NCI-H1930 (cell line): Measurements from ENCODE around the gene RTN4IP1.

Experiments
- DNase-seq, 2 experiments: peaks; one replicate each; lab custom pipeline; 2025; lab: John Stamatoyannopoulos, UW

The RTN4IP1 gene

DNA sequence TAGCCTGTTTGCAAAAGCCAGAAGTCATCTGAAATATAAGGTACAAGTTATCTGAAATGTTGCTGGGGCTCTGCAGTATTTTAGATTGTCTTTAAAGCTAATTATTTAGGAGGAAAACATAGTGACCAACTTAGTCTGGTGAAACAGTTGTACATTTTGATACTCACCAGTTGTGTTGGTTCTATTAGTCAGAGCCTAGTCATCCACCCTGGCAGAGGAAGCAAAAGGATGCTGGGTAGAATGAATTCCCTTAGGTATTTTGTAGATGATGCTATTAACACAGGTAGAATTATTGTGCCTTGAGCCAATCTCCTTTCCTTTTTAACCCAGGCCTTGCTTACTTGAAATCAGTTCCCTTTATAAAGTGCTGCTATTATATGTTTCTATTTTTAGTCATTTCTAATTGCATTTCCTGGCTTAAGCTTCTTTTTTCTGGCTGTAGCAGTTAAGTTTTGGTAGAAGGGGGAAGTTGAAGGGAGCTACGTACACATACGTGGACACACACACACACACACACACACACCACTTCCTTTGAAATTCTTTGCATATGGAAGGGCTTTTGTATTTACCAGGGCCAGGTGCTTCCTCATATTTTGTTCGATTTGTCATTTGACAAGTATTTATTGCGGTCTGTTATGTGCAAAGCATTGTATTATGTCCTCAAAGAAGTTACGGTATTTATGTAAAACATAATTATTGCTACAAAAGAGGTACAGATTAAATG is 82.4 kb downstream of the RTN4IP1 start:
- DNase-seq: no peak

DNA sequence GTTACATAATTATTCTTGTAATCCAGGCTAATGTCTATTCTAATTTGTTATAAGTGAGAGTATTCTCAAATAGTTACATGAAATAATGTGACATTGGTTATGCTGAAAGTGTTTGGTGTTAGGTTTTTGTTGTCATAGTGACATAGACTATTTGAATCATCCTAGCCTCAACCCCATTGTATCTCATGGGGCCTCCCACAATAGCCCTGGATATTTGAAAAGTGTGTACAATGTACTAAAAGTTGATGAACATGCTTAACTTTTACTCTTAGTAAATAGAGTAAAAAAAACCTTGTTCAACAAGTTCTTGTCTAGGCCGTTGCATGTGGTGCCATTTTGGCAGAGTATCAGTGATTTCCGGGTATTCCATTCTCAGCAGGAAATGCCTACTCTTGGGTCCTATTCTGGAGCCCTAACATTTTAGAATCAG is 83.0 kb downstream of the RTN4IP1 start:
- DNase-seq: no peak

GRCh38 chr6:106540907-106541306 is 88.4 kb downstream of the RTN4IP1 start:
- DNase-seq: no peak

DNA sequence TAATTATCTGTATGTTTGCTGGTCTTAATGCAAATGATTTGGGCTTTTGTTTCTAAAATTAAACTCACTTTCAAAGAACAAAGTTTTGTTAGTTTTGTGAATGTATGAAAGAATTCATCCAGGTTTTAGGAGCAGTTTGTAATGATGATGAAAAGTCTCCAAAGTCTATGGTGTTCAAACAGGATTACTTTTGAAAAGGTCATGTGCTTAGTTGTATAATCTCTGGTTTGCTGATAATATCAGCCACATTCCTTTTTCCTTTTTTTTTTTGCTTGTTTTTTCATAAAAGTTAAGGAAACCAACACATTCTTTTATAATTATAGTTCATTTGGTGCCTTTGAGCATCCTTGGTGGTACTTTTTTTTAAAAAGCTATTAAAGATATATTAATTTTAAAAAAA is 88.9 kb downstream of the RTN4IP1 start:
- DNase-seq: no peak

DNA sequence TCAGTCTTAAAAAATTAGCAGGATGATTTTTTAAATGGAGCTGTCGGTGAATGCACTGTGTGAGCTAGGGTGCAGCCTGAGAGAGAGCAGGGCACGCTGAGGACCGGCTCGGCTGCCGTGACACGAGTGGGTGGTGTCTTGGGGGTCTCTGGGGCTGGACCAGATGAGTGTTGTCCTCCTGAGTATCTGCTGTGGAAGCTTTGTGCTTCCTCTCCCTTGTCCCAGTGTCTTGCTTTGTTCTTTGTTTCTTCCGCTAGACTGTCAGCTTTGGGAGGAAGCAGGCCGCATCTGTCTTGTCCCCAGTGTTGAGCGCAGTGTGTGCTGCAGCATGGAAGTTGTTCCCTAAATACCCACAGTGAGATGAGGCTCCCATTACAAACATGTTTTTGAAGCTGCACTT is 89.4 kb downstream of the RTN4IP1 start:
- DNase-seq: no peak

GRCh38 chr6:106538145-106538544 is 91.2 kb downstream of the RTN4IP1 start:
- no peak for DNase-seq

GRCh38 chr6:106537662-106538061 is 91.6 kb downstream of the RTN4IP1 start:
- DNase-seq: no peak

DNA sequence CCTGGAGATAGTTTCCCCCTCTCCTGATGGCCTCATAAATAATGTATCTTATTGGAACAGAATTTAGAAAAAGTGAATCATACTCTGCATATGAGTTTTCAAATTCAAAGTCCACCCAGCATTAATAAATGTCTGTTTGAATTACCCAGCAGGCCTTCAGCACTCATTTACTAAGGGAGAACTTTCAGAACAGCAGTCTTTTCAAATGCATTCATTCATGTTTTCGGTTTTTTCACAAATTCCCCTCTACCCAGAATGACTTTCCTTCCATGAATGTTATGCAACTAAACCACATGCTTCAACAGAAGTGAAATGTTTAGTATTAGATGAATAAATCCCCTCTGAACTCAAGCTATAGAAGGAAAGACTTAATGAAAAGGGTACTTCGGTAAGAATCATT is 92.4 kb downstream of the RTN4IP1 start:
- DNase-seq: no peak

DNA sequence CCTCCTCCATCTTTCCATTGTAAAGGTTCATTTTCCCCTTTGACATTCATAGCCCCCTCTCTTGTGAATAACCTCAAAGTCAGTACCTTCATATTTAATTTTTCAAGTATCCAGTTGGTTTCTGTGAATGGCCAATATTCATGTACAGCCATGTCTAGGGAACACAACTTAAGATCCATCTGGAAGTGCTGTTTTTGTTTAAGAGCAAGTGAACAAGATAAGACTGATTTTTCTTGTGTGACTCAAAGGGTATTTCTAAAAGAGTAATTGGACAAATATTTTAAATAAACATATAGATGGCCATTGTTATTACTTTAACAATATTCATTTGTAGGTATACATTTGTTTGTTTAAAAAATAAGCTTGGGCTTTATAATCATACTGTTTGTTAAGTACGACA is 92.9 kb downstream of the RTN4IP1 start:
- DNase-seq: no peak

- no peak for DNase-seq
Observed at GRCh38 chr6:106535012-106535411, 94.3 kb downstream of the RTN4IP1 start.

DNA sequence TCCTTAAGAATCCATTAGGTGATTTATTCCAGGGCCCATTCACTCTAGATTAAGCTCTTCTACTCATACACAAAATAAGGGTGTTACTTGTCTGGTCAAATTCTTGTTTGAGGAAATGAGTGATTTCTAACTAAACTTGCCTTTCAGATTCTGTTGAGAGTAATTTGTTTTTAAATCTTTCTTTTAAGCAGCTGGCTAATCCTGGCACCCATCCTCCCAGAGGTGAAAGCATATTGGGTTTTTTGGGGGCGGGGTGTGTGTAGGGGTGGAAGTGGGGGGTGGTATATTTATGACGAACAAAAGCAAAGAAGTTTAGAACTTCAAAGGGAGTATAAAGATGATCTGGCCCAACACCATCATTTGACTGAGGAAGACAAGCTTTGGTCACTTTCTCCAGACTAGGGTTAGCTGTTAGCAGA is 94.7 kb downstream of the RTN4IP1 start:
- DNase-seq: no peak

GRCh38 chr6:106534004-106534403 is 95.3 kb downstream of the RTN4IP1 start:
- no peak for DNase-seq

DNA sequence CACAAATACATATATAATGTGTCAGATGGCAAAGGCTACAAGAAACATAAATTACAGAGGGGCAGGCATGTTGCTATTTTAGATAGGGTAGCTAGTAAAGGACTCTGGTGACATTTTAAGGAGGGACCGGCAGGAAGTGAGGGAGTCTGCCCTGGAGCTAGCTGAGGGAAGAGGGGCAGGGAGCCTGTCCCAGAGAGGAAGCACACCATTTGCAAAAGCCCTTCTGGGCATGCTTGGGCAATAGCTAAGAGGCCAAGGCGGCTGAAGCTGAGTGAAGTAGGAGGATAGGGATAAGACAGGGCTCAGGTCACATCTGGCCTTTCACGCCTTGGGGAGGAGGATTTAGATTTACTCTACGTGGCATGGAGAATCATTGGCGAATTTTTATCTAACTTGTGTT is 96.2 kb downstream of the RTN4IP1 start:
- no peak for DNase-seq

DNA sequence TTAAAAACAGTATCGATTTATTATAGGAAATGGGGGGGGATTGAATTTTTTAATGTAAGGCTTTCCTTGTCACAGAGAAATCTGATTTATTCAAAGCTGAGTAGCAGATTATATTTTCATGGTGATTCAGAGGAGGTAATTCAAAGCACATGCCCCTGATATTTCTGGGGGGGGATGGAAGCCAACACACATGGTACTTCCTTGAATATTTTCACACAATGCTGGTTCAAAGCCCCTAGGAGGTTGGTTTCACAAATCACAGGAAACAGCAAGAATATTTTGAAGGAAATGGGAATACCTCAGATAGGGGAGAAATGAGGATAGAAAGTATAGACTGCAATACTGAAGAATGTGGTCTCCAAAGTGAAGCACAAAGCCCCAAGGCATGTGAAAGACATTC is 98.8 kb downstream of the RTN4IP1 start:
- DNase-seq: no peak

- no peak for DNase-seq
Observed at GRCh38 chr6:106530026-106530425, 99.3 kb downstream of the RTN4IP1 start.

GRCh38 chr6:106529438-106529837 is 99.9 kb downstream of the RTN4IP1 start:
- no peak for DNase-seq

DNA sequence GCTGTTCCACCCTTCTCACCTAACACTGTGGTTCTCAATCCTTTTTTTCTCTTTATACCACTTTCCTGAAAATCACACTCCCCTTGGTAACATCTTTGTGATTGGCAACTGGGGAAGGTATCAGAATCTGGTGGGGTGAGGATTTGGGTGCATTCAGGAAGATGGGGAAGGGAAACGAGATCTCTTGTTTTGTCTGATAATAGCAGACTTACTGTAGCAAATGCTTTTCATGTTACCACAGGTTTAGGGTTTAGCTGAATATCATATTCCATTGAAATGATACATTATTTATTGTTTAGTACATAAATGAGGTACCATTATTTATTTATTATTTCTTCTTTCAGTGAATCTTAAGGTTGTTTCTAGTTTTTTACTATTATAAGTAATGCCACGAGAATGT is 100.8 kb downstream of the RTN4IP1 start:
- DNase-seq: no peak

DNA sequence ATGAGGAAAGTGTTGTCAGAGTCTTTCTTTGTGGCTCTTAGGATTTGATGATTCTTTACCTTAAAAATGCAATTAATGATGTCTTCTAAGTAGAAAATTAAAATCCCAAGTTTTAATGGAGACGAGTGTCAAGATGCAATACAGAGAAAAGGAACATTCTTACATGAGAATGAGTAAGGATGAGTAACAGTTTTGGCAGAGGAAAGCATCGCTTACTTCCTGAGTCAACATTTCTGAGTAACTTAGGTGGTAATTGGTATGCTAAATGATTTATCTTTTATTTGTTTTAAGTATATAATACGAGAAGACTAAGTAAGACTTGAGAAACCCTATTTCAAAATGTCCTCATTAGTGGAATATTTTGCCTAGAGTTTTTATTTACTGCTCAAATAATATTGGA is 101.3 kb downstream of the RTN4IP1 start:
- DNase-seq: no peak

GRCh38 chr6:106527117-106527516 is 102.2 kb downstream of the RTN4IP1 start:
- DNase-seq: no peak

GRCh38 chr6:106525882-106526275 is 103.4 kb downstream of the RTN4IP1 start:
- DNase-seq: no peak

DNA sequence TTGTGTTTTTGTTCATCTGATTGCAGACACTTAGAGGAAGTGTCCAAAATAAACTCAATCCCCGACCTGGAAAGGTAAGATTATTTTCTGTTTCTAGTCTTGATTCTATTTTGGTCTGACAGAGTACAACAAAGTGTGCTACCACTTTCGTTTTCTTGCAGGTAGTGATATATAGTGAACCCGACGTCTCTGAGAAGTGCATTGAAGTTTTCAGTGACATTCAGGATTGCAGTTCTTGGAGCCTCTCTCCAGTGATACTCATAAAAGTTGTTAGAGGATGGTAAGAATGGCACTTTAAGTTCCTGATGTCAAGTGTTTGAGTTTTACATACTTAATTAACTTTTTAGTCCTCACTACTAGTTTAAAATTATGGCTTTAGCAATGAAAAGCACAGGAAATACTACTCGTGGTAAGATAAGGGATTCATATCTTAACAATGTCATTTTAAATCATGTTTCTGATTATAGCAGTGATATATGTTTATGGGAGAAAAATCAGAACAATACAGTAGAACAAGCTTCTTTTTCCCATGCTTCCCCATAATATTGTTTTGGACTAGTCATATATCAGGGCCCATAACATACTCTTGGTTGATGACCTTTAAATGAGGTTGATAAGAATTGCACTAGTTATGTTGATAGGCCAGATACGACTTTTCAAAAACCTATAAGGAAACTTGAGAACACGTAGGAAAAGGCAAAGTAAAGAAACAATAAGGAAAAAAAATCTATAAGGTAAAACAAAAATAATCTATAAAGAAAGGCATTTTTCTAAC is 104.0 kb downstream of the RTN4IP1 start:
- no peak for DNase-seq

DNA sequence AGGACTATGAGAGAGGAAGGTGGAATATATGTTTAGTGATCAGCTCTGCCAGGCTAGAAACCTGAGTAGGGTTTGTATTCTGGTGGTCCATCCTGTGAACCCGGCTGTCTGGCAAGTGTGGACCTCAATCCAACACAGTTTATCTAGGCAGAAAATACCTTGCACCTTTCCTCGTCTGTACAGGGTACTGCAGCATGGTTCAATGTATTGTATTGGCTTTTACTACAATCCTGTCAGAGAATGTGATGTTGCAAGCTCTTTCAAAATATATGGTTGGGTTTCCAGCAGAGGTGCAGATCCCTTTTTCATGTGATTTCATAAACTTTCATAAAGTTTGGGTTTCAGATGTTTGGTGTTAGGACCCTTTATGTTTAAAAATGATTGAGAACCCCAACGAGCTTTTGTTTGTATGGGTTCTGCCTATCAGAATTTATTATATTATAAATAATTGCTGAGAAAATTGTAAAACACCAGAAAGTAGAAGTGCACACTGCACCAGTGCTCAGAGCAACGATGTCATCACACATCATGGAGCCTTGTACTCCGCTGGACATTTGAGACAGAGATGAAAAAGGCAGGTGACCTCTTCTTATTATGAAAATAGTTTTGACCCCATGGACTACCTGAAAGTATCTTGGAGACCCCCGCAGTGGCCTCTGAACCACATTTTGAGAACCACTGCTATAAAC is 106.6 kb downstream of the RTN4IP1 start:
- no peak for DNase-seq
